ENCODE data around the gene FOXA3. TPM values are rescaled to one million over a fixed set of nuclear protein-coding genes. Genes with fewer than 3 reads are reported as not detected.

FOXA3 gene
- total RNA-seq, 1 experiment from 2014 or later: not detected

- CTCF ChIA-PET: interaction anchor here (0.7 kb wide), 1 partner anchor 92 kb away, joined by 4 read pairs; the partner anchor contains the start of gene NOVA2
- TF ChIP-seq CTCF (conservative IDR thresholded peaks at IDR 0.05; ENCODE audit: low read depth, low read length) (no peak), EZH2 (IDR thresholded peaks at IDR 0.05; ENCODE audit: borderline replicate concordance, low read depth, low read length, poor library complexity, severe bottlenecking) (no peak)
- no TSS peak for BruUV-seq (replicated peaks)
- Histone ChIP-seq H3K36me3 (ENCODE audit: insufficient read depth, low read length, poor library complexity, severe bottlenecking) (peaks cover 2% of the 10 kb centered on the region), H3K9me3 (ENCODE audit: low read depth, low read length, poor library complexity, severe bottlenecking) (no peaks in the 10 kb centered on the region), H3K27me3 (replicated peaks; ENCODE audit: insufficient read depth, low read depth, low read length, poor library complexity) (no peaks in the 10 kb centered on the region), H3K4me3 (ENCODE audit: low read depth, low read length, poor library complexity, severe bottlenecking) (no peak overlapping the region), H3K4me1 (ENCODE audit: insufficient read depth, low read length, poor library complexity, severe bottlenecking) (peaks cover 28% of the 10 kb centered on the region), H3K27ac (ENCODE audit: low read depth, low read length, poor library complexity, severe bottlenecking) (no peak overlapping the region)
- POLR2A ChIA-PET (ENCODE audit: low non-redundant PET): no interaction called here
- DNase-seq (ENCODE audit: low spot score): no peak
- intact Hi-C loops (cut with micrococcal nuclease; ENCODE audit: unreplicated experiment): no loop called here
These were observed 17.9 kb downstream of the FOXA3 start for GRCh38 chr19:45881909-45882528.

- TF ChIP-seq EZH2 (IDR thresholded peaks at IDR 0.05; ENCODE audit: borderline replicate concordance, low read depth, low read length, poor library complexity, severe bottlenecking) (no peak), CTCF (conservative IDR thresholded peaks at IDR 0.05; ENCODE audit: low read depth, low read length) (peak; percentile 100)
- Histone ChIP-seq H3K27ac (ENCODE audit: low read depth, low read length, poor library complexity, severe bottlenecking) (no peak overlapping the region), H3K36me3 (ENCODE audit: insufficient read depth, low read length, poor library complexity, severe bottlenecking) (peaks cover 2% of the 10 kb centered on the region), H3K4me1 (ENCODE audit: insufficient read depth, low read length, poor library complexity, severe bottlenecking) (peaks cover 29% of the 10 kb centered on the region), H3K9me3 (ENCODE audit: low read depth, low read length, poor library complexity, severe bottlenecking) (no peaks in the 10 kb centered on the region), H3K4me3 (ENCODE audit: low read depth, low read length, poor library complexity, severe bottlenecking) (peak overlapping the region; percentile 32), H3K27me3 (replicated peaks; ENCODE audit: insufficient read depth, low read depth, low read length, poor library complexity) (no peaks in the 10 kb centered on the region)
- DNase-seq (ENCODE audit: low spot score): peak; percentile 91
- BruUV-seq (replicated peaks): no TSS peak
- CTCF ChIA-PET: no interaction called here
- intact Hi-C loops (cut with micrococcal nuclease; ENCODE audit: unreplicated experiment): loop anchor here (1.0 kb wide), 1 partner anchor 20 kb away; the partner anchor contains the start of gene SYMPK
- POLR2A ChIA-PET (ENCODE audit: low non-redundant PET): no interaction called here
These were observed 18.8 kb downstream of the FOXA3 start for GRCh38 chr19:45882652-45883585.

- DNase-seq (ENCODE audit: low spot score): no peak
- POLR2A ChIA-PET (ENCODE audit: low non-redundant PET): no interaction called here
- Histone ChIP-seq H3K4me1 (ENCODE audit: insufficient read depth, low read length, poor library complexity, severe bottlenecking) (peaks cover 29% of the 10 kb centered on the region), H3K27ac (ENCODE audit: low read depth, low read length, poor library complexity, severe bottlenecking) (no peak overlapping the region), H3K4me3 (ENCODE audit: low read depth, low read length, poor library complexity, severe bottlenecking) (no peak overlapping the region), H3K36me3 (ENCODE audit: insufficient read depth, low read length, poor library complexity, severe bottlenecking) (peaks cover 2% of the 10 kb centered on the region), H3K9me3 (ENCODE audit: low read depth, low read length, poor library complexity, severe bottlenecking) (no peaks in the 10 kb centered on the region), H3K27me3 (replicated peaks; ENCODE audit: insufficient read depth, low read depth, low read length, poor library complexity) (no peaks in the 10 kb centered on the region)
- intact Hi-C loops (cut with micrococcal nuclease; ENCODE audit: unreplicated experiment): loop anchor here (1.0 kb wide), 1 partner anchor 20 kb away; the partner anchor contains the start of gene SYMPK
- no TSS peak for BruUV-seq (replicated peaks)
- CTCF ChIA-PET: no interaction called here
- TF ChIP-seq EZH2 (IDR thresholded peaks at IDR 0.05; ENCODE audit: borderline replicate concordance, low read depth, low read length, poor library complexity, severe bottlenecking) (no peak), CTCF (conservative IDR thresholded peaks at IDR 0.05; ENCODE audit: low read depth, low read length) (no peak)
These were observed 19.4 kb downstream of the FOXA3 start for GRCh38 chr19:45883586-45883880.
